KBM-7 (cell line): ENCODE results near the gene NT5C2.
"Not testable (repeated sequence)": the region's sequence is repeated elsewhere in the genome, so short reads cannot be mapped to it uniquely, and the experiment has no call there.

Experiments
- DNase-seq: peaks from one replicate; pipeline ENCODE4 v3.0.0-alpha.2; 2015
- in situ Hi-C: fragments of 300-500 bp; cut with MboI; formaldehyde crosslinking; loops from 2 replicates; pipeline ENCODE4 v1.14.3; 2020; ENCODE audit warnings: low sequenced_read_pairs, low pct_unique_long_range_greater_than_20kb, mixed read lengths

The NT5C2 gene

GRCh38 chr10:103140469-103140868, 52.6 kb downstream of the NT5C2 start:
- DNase-seq: no peak
- in situ Hi-C loops: no loop called here

DNA sequence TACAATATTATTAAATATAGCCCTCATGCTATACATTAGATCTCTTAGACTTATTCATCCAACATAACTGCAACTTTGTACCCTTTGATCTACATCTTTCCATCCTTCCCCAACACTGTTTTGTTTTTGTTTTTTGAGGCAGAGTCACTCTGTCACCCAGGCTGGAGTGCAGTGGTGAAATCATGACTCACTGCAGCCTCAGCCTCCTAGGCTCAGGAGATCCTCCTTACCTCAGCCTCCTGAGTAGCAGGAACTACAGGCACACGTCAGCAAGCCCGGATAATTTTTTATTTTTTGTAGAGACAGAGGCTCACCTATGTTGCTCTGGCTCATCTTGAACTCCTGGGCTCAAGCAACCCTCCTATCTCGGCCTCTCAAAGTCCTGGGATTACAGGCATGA, 53.3 kb downstream of the NT5C2 start:
- DNase-seq: no peak
- in situ Hi-C loops: no loop called here

DNA sequence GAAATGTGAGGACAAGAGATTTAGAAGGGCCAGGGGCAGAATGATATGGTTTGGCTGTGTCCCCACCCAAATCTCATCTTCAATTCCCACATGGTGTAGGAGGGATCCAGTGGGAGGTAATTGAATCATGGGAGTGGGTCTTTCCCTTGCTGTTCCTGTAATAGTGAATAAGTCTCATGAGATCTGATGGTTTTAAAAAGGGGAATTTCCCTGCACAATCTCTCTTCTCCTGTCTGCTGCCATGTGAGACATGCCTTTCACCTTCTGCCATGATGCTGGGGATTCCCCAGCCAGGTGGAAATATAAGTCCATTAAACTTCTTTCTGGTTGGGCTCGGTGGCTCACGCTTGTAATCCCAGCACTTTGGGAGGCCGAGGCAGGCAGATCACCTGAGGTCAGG, 57.9 kb downstream of the NT5C2 start:
- in situ Hi-C loops, DNase-seq: not testable (repeated sequence)

- no peak for DNase-seq
- in situ Hi-C loops: no loop called here
These were observed 62.2 kb downstream of the NT5C2 start for GRCh38 chr10:103130910-103131309.

DNA sequence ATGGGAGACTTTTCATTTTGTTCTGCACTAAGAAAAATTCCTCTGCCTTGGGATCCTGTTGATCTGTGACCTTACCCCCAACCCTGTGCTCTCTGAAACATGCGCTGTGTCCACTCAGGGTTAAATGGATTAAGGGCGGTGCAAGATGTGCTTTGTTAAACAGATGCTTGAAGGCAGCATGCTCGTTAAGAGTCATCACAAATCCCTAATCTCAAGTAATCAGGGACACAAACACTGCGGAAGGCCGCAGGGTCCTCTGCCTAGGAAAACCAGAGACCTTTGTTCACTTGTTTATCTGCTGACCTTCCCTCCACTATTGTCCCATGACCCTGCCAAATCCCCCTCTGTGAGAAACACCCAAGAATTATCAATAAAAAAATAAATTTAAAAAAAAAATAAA, 62.9 kb downstream of the NT5C2 start:
- in situ Hi-C loops, DNase-seq: not testable (repeated sequence)

DNA sequence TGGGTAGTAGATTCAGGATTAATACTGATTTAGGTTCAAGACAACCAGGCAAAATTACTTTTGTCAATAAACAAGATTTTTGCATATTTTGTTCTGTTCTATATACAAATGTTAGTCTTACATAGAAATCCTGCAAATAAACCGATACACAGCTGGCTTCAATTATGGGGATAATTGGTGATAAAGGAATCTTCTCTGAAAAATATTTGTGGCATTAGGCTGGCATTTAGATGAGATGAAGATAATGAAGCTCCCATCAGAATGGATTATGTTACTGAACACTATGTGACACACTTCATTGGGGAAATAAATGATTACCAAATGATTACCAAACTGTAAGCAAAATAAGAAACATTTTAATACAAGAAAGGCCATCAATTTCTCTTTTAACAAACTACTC, 65.8 kb downstream of the NT5C2 start:
- in situ Hi-C loops: no loop called here

DNA sequence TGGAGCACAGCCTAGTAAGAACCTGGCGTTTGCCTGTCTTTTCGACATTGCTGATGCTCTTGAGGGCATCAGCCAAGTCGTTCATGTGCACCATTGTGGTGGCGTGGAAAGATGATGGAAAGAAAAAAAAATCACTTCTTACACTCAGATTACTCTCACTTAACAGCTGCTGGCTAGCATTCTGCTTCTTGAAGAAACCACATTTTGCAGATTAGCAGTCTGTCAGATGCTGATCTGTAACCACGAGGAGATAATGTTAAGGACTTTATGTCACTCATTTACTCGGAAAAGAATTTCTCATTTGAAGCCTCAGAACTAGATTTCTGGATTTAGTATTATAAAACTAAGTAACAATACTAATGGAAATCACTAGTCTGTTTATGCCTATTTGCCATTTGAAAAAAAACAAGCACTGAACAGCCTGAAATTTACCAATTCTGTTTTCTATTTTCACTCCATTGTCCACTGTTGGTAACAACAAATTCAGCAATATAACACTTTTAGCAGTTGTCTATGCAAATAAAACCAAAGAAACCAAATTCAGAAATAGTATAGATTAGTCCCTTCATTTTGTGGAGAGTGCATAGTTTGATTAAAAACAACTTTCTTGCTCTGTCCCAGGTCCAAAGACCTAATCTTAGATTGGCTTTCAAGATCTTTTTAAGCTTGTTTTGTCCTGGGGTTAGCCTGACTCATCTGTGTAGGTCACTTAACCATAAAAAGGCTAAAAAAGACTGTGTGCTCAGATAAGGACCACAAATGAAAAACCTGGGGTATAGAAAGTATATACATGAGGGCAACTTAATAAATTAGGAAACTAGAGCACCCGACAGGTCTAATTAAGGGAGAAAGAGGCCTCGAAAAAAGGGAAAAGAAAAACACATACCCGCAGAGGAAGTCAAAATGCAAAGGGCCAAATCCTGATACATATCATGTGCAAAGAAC, 67.5 kb downstream of the NT5C2 start:
- peak; percentile 25 for DNase-seq
- in situ Hi-C loops: no loop called here

More for the DNA sequence above, 65.8 kb downstream of the NT5C2 start:
- no peak for DNase-seq

DNA sequence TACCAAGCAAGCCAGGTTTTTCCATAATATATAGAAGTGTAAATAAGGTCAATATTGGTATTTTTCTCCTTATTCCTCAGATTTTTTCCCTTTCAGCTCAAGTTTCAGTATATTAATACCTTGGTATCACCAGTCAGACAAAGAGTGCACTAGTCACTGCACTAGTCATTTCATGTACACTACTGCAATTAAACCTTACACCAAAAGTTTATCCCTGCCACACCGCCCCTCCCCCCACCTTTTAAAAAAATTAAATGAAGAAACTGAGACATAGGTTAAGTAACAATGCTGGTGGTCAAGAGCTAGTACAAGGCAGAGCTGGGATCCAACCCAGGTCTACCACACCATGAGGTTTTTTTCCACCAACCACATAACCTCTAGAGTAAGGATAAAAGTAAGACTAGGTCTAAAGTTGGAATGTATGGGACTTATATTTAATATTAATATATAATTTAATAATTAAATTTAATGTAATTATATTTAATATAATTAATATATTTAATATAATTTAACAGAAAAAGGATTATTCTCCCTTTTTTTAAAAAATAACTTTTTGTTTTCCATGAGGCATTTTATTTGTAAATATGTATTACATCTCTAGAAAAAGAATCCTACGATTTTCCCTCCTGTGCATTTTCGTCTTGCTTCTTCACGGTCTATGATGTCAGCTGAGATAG, 68.5 kb downstream of the NT5C2 start:
- in situ Hi-C loops: no loop called here
- DNase-seq: no peak

- in situ Hi-C loops: no loop called here
- DNase-seq: no peak
These were observed 69.6 kb downstream of the NT5C2 start for GRCh38 chr10:103123282-103124024.

DNA sequence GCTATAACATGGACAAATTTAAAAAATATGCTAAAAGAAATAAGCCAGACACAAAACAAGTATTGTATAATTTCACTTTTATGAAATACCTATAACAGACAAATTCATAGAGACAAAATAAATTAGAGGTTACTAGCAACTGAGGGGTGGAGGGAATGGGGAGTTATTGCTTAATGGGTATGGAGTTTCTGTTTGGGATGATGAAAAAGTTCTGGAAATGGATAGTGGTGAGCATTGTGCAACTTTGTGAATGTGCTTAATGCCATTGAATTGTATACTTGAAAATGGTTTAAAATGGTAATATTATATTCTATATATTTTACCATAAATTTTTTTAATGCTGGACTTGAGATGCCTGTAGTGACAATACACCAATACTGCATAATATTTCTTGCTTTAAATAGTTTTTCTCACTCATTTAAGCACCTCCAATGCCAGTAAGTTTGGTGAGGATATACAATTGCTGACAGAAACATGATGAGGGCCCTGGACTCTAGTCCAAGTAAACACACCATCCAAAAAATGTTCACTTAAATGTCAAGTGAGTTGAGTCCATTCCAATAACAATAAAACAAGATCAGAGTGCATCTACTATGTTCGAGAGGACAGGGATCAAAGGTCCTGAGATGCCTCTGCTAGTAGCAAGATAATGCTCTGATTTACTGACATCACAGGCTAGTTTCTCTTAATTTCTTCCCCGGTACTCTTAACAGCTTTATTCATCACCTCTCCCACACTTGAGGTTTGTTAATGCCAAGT, 71.9 kb downstream of the NT5C2 start:
- DNase-seq: no peak

DNA sequence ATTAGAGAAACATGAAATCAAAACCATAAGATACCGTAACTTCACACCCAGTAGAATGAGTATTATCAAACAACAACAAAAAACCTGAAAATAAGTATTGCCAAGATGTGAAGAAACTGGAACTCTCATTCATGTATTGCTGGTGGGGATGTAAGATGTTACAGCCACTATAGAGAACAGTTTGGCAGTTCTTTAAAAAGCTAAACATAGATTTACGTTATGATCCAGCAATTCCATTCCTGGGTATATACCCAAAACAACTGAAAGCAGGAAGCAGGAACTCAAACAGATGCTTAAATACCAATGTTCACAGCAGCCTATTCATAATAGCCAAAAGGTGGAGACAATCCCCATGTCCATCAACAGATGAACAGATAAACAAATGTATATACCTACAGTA, 72.5 kb downstream of the NT5C2 start:
- in situ Hi-C loops: no loop called here
- DNase-seq: no peak

More for the DNA sequence above, 71.9 kb downstream of the NT5C2 start:
- in situ Hi-C loops: no loop called here

- DNase-seq: no peak
- in situ Hi-C loops: no loop called here
These were observed 75.8 kb downstream of the NT5C2 start for GRCh38 chr10:103117247-103117646.

- no peak for DNase-seq
These were observed 78.2 kb downstream of the NT5C2 start for GRCh38 chr10:103114876-103115275.

DNA sequence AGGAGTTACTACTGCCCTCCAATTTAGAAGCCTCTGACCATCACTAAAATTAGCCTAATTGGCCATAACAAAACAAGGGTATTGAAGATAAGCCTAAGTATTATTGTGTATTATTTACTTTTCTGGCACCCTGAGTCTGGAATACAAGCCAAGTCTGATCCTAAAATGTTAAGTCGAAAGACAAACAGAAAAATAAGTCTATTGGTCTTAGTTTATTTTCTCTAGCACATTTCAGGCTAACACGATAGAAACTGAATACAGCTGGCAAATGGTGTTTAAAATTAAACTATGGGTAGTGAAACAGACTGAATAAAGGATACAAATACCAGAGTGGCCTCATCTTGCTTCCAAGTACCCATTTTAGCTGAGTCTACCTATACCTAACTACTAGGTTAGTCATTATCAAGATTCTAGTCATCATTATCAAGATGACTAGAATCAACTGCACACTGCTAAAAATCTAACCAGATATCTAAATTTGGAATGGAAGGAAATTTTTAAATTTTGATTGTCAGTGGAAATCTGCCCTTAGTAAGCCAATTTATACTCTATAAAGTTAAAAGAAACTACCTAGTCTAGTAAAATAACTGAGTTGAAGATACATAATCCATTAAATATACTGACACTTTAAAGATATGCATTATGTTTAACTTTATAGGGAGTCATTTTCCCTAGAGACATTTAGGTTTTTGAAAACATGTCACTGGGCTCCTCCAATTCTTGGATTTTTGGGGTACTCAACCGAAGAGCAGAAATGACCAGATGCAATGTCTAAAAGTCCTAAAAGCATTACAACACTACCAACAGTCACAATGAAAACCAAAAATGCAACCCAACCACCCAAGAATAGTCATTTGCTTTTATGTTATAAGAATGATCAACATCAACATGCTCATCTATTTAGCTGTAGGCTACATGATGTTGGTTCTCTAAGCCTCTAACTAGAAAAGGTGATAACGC, 80.9 kb downstream of the NT5C2 start:
- no peak for DNase-seq
- in situ Hi-C loops: no loop called here

More at GRCh38 chr10:103114876-103115275, 78.2 kb downstream of the NT5C2 start:
- in situ Hi-C loops: no loop called here

GRCh38 chr10:103111031-103111917, 81.8 kb downstream of the NT5C2 start:
- in situ Hi-C loops: no loop called here
- peak; percentile 46 for DNase-seq

DNA sequence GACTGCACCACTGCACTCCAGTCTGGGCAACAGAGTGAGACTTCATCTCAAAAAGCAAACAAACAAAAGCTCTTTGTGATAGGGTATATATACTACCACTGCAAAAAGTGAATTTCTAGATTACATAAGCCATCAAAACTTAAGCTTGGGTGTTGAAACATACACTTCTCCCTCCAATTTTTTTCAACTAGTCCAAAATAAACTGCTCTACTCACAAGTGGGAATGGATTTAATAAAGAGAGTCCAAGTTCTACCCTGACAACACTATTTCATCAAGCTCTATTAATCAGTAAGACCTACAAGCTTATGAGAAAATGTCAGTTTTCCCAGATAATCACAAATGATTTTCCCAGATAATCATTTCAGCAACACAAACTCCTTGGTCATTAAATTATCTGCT, 82.7 kb downstream of the NT5C2 start:
- no peak for DNase-seq
- in situ Hi-C loops: no loop called here

DNA sequence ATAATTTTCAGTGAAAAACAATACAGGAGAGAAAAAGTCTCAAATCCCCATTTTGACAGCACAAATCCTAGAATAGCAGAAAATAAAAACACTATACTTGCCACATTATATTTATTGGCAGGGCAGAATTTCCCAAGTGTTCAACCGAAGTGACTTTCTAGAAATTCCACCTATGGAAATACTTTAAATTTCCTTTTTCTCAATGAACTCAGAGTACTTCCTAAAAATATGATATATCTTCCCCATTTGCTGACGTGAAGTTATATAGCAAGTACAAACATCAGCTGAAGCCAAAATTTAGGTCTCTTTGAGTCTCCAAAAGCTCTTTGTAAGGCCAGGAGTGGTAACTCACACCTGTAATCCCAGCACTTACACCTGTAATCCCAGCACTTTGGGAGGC, 83.3 kb downstream of the NT5C2 start:
- no peak for DNase-seq
- in situ Hi-C loops: no loop called here
